ENCODE measurements around the gene CCDC82. TPM values are rescaled to one million over a fixed set of nuclear protein-coding genes. Genes with fewer than 3 reads are reported as not detected.

Gene CCDC82
- total RNA-seq, 4 donors from 2014 or later = 36.9 to 48.8 (median 42.5) TPM

DNA sequence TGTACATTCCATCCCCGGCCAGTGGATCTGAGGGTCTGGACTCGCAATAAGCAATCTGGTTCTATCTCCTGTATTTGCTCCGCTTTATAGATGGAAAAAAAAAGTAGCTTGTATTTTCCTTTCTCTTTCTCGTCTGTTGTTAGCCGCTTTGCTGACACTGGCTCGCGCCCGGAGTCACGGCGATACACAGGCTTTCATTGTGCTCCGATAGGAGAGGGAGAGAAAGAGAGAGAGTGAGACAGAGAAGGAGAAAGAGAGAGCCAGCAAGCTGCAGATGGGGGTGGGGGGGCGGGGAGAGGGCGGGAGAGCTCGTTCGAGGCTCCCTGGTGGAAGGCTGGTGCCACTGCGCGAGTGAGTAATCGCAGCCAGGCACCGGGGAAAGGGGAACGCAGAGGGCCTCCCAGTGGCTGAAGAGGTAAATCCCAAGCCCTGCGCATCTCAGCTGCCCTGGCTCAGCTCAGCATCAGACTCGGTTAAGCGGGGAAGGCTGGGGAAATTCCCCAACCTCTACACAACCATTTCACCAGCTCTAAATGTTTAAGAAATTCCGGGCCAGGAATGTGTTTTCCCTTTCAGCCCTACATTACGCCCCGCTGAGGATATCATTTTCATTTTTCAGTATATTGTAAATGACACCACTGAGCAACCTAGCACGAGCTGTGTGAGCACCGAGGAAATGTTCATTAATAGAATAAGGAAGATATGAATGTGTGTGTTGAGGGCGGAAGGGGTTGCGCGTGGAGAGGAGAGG, 46.6 kb downstream of the CCDC82 start, which contains the start of gene MAML2:
MAML2 (minus strand) TSS at position 235 of the 751 bp plus-strand sequence. CDS start 1,300 bp downstream, outside the sequence.
- intact Hi-C loops (cut with DNase I; ENCODE audit: low total_unique reads) = no loop called here
- Histone ChIP-seq H3K27me3 (no peaks in the 10 kb centered on the region), H3K4me3 (peak within 1 kb of the TSS; percentile 49 to 61), H3K36me3 (no peaks in the 10 kb centered on the region), H3K9me3 (no peaks in the 10 kb centered on the region), H3K27ac (peak within 1 kb of the TSS; percentile 84 to 94), H3K4me1 (no peaks in the 10 kb centered on the region)
- peak in 1 of 2 donors; percentile 6 for TF ChIP-seq POLR2A (IDR thresholded peaks at IDR 0.05)
- TF ChIP-seq, protein P1, sequence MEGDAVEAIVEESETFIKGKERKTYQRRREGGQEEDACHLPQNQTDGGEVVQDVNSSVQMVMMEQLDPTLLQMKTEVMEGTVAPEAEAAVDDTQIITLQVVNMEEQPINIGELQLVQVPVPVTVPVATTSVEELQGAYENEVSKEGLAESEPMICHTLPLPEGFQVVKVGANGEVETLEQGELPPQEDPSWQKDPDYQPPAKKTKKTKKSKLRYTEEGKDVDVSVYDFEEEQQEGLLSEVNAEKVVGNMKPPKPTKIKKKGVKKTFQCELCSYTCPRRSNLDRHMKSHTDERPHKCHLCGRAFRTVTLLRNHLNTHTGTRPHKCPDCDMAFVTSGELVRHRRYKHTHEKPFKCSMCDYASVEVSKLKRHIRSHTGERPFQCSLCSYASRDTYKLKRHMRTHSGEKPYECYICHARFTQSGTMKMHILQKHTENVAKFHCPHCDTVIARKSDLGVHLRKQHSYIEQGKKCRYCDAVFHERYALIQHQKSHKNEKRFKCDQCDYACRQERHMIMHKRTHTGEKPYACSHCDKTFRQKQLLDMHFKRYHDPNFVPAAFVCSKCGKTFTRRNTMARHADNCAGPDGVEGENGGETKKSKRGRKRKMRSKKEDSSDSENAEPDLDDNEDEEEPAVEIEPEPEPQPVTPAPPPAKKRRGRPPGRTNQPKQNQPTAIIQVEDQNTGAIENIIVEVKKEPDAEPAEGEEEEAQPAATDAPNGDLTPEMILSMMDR (IDR thresholded peaks at IDR 0.05) = peak; percentile 91 to 100 (median 96)
- peak; percentile 93 for DNase-seq

DNA sequence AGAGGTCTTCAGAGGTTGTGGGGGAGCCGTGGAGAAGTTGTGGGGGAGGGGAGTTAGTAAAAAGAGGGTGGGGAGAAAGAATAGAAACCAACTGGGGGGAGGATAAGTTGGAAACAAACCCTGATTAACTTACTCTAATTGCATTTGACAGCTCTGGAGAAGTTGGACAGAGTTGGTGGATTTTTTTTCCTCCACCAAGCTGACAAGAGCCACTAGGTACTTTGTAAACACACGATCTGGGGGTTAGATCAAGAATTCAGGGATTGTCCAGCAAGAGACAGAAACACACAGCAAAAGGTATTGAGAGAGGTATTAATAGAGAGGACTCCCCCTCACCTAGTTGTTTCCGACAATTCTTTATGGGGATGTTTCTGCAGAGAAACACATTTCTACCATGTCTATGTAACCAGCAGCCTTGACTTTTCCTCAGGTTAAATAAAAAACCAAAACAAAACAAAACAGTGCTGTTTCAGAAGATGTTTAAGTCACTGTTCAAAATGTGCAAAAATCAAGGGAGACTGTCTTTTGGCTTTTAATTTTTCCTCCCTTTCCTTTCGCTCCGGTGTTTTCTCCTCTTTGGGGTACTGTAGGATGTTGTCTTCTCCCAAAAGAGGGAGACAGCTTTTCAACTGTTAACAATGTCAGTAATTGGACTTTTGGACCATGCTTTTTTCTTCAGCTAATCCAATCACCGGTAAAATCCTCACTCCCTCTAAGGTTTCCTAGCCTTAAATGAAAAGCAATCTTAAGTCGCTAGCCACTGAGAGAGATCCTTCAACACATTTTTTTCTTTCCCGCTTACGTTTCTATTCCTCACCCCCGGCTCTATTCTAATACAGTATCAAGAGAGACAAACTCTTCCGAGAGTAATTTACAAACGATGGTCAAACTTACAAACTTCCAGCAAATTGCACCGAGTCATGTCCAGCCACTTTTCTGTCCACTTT, 47.4 kb downstream of the CCDC82 start:
- Histone ChIP-seq H3K9me3 (no peaks in the 10 kb centered on the region), H3K27me3 (no peaks in the 10 kb centered on the region), H3K4me3 (peak overlapping the region; percentile 49 to 61), H3K27ac (peak overlapping the region; percentile 84 to 94), H3K4me1 (no peaks in the 10 kb centered on the region), H3K36me3 (no peaks in the 10 kb centered on the region)
- intact Hi-C loops (cut with DNase I; ENCODE audit: low total_unique reads) = no loop called here
- DNase-seq = no peak
- TF ChIP-seq POLR2A (IDR thresholded peaks at IDR 0.05) = no peak
- TF ChIP-seq, protein P1 (IDR thresholded peaks at IDR 0.05) = no peak

DNA sequence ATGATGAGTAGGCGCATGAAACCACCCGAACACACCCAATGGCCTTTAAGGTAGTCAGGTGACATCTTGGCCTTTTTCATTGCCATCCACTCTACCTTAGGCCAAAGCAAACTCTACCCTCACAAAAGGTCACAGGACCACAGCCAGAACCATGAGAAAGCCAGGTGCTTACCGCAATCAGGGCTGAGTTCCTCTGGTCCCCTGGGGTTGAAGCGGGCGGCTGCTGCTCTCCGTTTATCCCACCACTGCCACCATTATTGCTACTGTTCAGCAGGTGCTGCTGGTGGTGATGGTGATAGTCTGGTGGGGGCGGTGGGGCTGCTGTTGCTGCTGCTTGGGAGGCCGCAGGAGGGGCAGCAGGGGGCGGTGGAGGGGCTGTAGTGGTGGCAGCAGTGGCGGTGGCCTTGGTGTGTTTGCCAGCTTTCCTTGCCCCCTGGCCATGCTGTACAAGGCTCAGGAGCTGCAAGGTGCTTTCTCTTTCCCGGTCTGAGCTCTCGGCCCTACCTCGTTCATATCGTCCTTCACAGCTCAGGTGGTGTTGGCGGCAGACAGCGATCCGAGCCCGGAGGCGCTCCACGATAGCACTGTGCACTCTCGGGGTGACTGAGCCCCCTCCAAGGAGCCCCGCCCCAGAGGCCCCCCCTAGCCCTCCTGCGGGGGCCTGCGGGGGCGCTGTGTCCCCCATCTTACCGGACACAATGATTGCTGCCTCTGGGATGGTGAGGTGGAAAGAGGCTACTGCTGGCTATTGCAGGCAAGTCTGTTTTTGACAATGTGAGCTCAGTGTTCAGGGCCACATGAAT, 48.3 kb downstream of the CCDC82 start:
- H3K36me3 ChIP-seq = no peaks in the 10 kb centered on the region
- H3K27ac ChIP-seq = peak overlapping the region; percentile 84 to 94
- intact Hi-C loops (cut with DNase I; ENCODE audit: low total_unique reads) = no loop called here
- H3K9me3 ChIP-seq = no peaks in the 10 kb centered on the region
- no peaks in the 10 kb centered on the region for H3K4me1 ChIP-seq
- TF ChIP-seq, protein P1 (IDR thresholded peaks at IDR 0.05) = peak; percentile 36 to 66 (median 42)
- TF ChIP-seq POLR2A (IDR thresholded peaks at IDR 0.05) = peak in 1 of 2 donors; percentile 19
- DNase-seq = peak; percentile 52 to 67
- peak overlapping the region; percentile 49 to 61 for H3K4me3 ChIP-seq
- no peaks in the 10 kb centered on the region for H3K27me3 ChIP-seq

DNA sequence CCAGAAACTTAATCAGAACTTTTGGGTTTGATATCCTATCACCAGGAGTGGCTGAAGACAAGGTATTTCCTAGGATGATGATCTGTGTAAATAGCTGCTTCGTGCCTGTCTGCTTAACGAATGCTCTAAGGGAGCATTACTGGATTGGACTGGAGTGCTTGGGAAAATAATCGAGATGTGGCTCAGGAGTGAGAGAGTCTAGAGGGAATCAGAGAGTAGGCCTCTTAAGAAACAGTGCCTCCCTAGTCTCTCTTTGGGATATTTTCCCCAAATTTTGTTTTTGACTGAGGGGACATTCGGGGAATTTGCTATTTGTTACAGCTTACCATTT, 49.2 kb downstream of the CCDC82 start:
- DNase-seq = no peak
- TF ChIP-seq POLR2A (IDR thresholded peaks at IDR 0.05) = no peak
- TF ChIP-seq, protein P1 (IDR thresholded peaks at IDR 0.05) = no peak
- Histone ChIP-seq H3K4me3 (peak overlapping the region in 1 of 2 donors; percentile 61), H3K27me3 (no peaks in the 10 kb centered on the region), H3K36me3 (no peaks in the 10 kb centered on the region), H3K9me3 (no peaks in the 10 kb centered on the region), H3K27ac (peak overlapping the region; percentile 84 to 94), H3K4me1 (no peaks in the 10 kb centered on the region)
- intact Hi-C loops (cut with DNase I; ENCODE audit: low total_unique reads) = no loop called here

All from uterus (tissue), 4 donors.